Measurements from ENCODE around the gene INTS14. TPM values are rescaled to one million over a fixed set of nuclear protein-coding genes. Genes with fewer than 3 reads are reported as not detected.
"Not testable (repeated sequence)": the region's sequence is repeated elsewhere in the genome, so short reads cannot be mapped to it uniquely, and the experiment has no call there.

Gene INTS14
- total RNA-seq, 1 donor from 2014 or later: 22.3 TPM

DNA sequence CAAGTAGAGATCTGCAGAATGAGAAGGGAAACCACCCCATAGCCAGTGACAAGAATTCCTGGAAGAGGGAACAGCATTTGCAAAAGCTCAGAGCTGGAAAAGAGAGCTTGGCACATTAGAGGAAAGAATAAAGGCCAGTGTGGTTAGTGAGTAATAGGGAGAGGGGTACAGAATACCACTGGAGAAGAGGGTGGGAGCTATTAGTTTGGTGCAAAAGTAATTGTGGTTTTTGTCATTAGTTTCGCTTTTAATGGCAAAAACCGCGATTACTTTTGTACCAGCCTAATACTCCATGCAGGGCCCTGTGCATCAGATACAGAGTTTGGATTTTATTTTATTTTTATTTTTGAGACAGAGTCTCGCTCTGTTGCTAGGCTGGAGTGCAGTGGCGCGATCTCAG is 20.6 kb upstream of the INTS14 start:
- DNase-seq (ENCODE audit: low read depth): no peak

DNA sequence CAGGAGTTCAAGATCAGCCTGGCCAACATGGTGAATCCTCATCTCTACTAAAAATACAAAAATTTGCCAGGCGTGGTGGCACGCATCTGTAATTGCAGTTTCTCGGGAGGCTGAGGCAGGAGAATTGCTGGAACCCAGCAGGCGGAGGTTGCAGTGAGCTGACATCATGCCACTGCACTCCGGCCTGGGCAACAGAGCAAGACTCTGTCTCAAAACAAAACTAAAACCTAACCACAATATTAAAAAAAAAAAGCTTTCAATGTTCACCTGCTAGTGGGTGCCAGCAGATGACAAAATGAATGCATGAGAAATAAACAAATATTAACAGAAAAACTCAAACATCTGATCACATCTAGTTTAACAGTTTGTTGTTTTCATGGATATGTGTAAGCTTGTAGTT is 19.8 kb upstream of the INTS14 start:
- DNase-seq (ENCODE audit: low read depth): no peak

DNA sequence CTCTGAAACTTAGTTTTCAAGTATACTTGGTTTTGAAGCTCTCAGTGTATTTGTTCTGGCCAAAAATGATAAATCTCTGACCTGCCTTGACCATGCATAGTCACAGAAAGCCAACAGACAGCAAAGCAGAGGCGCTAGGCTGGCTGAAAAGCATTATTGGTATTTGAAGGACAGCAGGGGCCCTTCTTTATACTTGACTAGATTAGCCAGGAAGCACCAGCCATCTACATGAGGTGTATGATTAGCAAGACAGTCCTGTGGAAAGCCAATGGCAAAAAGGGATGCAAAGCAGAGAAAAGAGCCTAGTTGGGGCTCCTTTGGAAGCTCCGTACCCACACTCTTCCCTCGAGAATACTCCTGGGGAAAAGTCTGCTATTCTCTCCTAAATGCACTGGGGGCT is 18.6 kb upstream of the INTS14 start:
- no peak for DNase-seq (ENCODE audit: low read depth)

DNA sequence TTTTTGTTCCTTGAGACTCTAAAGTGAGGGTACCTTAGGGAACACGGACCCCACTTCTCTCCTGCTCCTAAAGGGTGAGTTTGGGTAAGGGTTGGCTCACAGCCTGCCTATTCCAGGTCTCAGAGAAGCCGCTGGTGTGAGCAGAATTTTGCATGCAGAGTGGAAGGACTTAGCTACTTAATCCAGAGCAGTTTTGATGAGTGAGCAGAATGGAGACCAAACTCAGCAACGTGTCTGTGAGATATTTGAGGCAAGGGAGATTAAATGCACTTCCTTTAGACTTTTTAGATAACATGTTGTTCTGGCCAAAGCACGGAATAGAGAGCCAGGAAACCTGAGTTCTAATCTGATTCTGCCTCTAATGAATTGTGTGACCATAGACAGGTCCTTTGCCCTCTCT is 15.9 kb upstream of the INTS14 start:
- no peak for DNase-seq (ENCODE audit: low read depth)

DNA sequence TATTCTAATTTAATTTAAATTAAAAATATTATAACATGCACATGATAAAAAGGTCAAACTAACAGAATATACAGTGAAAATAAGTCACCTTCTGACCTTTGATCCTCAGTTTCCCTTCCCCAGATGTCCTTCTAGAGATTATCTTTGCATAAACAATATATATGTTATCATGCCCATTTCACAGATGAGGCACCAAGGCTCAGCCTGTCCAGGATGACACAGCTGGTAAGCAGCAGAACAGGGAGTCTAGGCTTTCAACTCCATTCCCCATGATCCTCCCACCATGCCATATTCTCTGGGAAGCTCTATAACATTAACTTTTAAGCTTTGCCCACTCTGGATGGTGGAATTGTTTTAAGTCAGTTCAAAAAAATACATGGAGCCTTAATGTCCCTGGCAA is 12.2 kb upstream of the INTS14 start:
- DNase-seq (ENCODE audit: low read depth): no peak

DNA sequence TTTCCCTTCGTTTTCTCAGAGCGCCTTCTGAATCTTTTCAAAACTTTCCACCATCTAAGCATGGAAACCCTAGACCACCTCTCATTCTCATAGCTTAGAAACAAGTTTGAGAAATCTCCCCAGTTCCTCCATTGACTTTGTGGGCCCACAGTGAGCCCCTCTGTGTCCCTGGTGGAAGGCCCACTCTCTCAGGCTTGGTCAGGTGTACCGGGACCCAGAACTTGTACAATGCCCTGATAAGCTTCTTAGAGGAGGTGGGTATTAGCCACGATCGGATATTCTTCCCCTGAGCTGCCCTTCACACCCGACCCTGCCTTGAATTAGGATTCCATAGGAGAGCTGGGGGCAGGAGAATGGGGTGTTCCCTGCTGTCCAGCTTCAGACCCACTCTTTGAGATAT is 10.7 kb upstream of the INTS14 start, which contains the start of gene SLC24A1:
Gene SLC24A1 (plus strand): TSS at position 301 of the 400 bp plus-strand sequence. CDS start 2,143 bp downstream, outside the sequence.
- no peak for DNase-seq (ENCODE audit: low read depth)

GRCh38 chr15:65620833-65621232 is 9.9 kb upstream of the INTS14 start:
- DNase-seq (ENCODE audit: low read depth): no peak

- no peak for DNase-seq (ENCODE audit: low read depth)
Observed at GRCh38 chr15:65619626-65620290, 8.8 kb upstream of the INTS14 start.

DNA sequence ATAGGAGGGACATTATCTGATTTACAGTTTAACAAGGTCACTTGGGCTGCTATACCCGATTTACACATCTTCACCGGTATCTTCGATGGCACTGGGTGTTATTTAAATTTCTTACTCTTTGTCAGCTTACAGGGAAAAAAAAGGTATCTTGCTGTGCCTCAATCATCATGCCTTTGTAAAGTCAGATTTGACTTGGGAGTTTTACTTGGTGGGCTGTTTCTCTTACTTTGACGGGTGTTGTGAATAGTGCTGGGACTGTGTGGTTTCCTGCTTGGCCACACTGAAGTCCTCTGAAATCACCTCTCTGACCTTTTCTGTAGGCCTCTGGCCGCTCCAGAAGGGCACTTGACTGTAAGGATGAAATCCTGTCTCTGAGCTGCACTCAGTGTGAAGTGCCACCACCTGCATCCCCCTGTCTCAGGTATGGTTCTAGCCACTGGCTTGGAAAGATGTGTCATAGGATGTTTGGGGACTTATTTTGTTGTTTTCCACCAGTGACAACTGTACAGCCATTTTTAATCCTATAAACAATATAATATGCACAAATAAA is 7.7 kb upstream of the INTS14 start:
- no peak for DNase-seq (ENCODE audit: low read depth)

- not testable (repeated sequence) for DNase-seq (ENCODE audit: low read depth)
Observed at GRCh38 chr15:65615887-65616286, 5.0 kb upstream of the INTS14 start.

DNA sequence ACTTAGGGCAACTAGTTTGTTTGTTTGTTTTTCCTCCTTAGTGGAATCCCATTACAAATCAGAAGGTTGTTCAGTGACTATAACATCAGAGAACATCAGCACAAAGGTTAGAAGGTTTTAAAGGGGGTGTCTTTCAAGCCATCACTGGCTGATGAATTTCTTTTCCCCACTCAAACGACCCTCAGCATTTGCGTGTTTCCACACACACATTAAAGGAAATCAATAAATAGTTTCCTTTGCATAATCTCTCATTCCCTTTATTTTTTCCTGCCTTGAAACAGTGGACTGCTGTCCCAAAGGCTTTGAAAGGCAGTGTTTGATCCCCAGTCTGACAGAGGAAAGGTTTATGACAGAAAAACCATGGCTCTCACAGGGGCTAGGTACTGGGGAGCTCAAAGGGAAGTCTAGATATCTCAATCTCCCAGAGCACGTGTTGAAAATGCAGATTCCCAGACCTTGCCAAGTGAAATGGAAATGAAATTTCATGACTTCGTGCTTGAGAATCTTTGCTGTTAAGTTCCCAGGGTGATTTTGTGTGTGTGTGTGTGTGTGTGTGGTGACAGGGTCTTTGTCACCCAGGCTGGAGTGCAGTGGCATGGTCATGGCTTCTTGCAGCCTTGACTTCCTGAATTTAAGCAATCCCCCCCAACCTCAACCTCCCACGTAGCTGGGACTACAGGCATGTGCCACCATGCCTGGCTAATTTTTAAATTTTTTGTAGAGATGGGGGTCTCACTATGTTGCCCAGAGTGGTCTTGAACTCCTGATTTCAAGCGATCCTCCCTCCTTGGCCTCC is 2.2 kb upstream of the INTS14 start:
- no peak for DNase-seq (ENCODE audit: low read depth)

DNA sequence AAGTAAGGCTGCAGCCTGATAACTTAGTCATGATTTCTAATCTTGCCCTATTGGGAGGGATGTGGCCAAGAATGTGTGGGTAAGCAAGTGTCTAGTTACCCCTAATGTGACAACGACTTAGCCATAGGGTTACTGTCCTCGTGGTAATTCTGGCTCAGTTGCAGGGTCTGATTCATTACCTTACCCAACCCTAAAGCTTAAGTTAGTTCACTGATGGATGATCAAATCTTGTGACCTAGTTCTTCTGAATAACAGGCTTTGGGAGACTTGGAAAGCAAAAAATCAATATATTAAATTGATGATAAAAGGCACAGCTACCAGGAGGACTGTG is 1.6 kb upstream of the INTS14 start:
- no peak for DNase-seq (ENCODE audit: low read depth)

DNA sequence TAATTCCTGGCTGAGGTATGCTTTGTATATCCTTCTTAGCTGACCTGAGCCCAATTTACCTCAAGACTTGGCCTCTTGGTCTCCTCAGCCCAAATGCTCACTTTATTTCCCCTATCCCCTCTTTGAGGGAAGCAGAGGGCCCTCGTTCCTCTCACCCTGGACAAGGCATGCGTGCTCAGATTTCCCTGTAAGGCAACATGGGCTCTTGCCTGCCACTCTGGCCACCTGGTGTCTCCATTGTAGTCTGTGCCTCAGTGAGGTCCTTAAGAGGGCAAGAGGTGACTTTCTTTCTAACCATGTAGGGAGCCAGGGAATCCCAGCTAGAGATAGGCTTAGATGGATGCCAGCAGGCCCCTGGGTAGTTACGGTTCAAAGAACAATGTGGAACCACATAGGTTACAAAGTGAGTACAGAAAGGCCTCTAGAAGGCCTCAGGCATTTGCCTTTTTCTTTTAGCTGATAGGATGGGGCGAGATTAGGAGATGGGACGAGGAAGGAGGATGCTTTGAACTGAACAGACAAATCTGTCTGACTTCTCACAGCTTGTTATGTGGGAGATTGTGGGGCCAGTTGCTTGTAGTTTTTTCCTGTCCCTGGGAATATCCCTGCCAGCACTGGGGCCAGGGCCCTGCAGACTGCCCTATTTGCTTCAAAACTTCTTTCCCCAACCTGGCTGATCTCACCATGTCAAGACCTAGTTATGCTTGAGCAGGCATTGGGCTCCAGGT is 1.1 kb upstream of the INTS14 start:
- peak; percentile 18 for DNase-seq (ENCODE audit: low read depth)

- DNase-seq (ENCODE audit: low read depth): no peak
Observed at GRCh38 chr15:65603559-65603958, 7.4 kb downstream of the INTS14 start.

DNA sequence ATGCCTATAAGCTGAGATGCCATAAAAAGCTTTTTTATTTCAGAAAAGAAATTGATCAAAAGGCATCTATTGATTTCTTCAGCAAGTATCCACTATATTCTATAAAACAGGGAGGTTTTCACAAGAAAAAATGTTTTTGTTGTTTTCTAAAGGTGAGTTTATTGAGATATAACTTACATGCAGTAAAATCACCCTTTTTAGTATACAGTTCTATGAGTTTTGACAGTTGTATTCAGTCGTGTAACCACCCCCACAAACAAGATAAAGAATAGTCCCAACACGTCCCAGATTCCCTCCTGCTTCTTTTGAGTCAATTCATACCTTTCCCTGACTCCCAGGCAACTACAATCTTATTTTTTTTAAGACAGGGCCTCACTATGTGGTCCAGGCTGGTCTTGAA is 7.8 kb downstream of the INTS14 start:
- no peak for DNase-seq (ENCODE audit: low read depth)

DNA sequence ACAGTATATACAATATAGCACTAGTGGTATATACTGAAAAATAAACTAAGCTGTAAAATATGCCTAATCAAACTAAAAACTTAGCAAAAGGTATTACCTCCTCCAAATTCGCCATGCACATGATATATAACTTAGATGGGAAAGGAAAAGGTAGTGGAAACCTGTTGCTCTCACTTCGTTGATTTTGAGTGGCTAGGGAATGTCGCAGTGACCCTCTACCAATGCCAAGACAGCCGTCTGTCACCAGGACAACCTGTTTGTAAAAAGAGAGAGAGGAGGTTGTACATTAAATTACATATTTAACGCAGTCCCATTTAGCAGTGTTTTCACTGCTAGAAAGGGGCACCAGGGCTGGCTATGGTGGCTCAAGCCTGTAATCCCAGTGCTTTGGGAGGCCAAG is 11.3 kb downstream of the INTS14 start:
- no peak for DNase-seq (ENCODE audit: low read depth)

DNA sequence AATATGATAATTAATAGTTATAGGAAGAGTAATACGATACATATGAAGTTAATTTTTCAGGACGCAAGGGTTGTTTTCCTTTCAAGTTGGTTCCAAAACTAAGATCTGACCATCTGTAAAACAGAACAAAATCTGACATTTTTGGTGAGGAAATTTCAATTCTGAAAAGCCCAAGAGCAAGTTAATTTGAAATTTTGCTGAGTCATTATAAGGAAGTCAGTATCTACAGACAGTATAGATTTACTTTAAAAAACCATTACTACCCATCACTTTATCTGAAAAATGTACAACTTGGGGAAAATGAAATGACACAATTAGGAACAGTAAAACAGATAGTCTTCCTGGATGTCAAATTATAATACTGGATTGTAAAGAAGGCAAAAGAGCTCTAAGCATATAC is 12.5 kb downstream of the INTS14 start:
- DNase-seq (ENCODE audit: low read depth): no peak

DNA sequence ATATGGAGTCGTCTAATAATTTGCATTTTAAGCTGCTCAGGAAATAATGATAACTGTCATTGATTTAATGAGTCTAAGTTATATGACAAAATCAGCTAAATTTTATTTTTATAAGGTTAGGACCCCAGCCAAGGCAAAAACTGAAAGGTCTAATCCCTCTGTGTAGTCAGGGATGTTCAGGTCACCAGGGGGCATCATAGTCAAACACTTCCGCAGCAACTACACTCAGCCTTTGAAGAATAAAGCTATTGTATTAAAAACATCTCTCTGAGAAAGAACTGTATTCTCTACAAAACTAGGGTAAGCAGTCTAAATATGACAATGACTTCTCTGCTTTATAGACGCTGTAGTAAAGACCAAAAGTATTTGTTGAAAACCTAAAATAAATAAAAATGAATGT is 15.0 kb downstream of the INTS14 start:
- DNase-seq (ENCODE audit: low read depth): no peak

- no peak for DNase-seq (ENCODE audit: low read depth)
Observed at GRCh38 chr15:65587094-65587493, 23.8 kb downstream of the INTS14 start.

GRCh38 chr15:65584241-65584640 is 26.7 kb downstream of the INTS14 start:
- DNase-seq (ENCODE audit: low read depth): no peak

DNA sequence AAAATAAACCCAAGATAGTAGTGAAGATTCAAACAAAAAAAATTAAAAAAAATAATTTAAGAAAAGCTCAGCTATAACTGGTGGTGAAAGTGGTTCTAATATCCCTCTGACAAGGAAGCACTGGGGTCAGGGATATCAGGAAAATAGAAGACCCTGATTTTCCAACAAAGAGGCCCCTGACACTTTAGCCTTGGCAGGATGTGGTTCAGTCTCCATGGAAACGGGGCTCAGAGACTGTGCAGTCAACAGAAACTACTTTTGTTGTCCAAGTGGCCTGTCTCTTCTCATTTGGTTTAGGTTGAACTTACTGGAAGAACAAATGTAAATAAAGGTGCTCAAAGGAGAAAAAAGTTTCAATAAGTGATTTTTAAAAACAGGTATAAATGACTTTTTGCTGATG is 27.2 kb downstream of the INTS14 start:
- DNase-seq (ENCODE audit: low read depth): peak; percentile 53

DNA sequence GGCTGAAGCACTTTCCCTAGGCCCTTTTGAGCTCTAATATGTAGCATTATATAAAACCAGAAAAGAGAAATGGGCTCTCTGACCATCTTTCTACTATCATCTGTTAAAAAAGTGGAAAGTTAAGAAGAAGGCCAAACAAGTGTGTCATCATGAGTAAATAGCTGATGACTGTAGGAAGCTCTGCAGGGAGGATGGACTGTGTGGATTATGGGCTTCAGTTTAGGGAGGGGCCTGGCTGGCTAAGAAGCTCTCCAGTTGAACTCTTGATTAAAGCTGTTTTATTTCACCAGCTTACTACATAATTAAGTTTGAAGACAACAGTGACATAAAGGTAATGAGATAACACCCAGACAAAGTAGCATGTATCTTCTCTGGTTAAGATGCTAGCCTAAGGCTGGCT is 30.6 kb downstream of the INTS14 start:
- DNase-seq (ENCODE audit: low read depth): peak; percentile 71
